GM21737 (cell line): ENCODE measurements around the gene AP1S3.
"Not testable (repeated sequence)": the region's sequence is repeated elsewhere in the genome, so short reads cannot be mapped to it uniquely, and the experiment has no call there.

Experiments
- ATAC-seq: cut with Tn5 transposase; IDR thresholded peaks from one replicate; pipeline ENCODE4 v1.9.1; 2021; ENCODE audit warnings: mild to moderate bottlenecking, moderate library complexity; ENCODE audit not compliant: unreplicated experiment

Gene AP1S3

GRCh38 chr2:223837287-223838061 is at the start of gene AP1S3:
AP1S3 (minus strand) TSS chr2:223837582; CDS start chr2:223837450, 132 bp downstream.
- peak; percentile 54 for ATAC-seq

- no peak for ATAC-seq
Observed at GRCh38 chr2:223887127-223887526, 49.7 kb upstream of the AP1S3 start.

- ATAC-seq, result no peak
Observed at GRCh38 chr2:223886726-223887125, 49.3 kb upstream of the AP1S3 start.

GRCh38 chr2:223884399-223884798 is 47.0 kb upstream of the AP1S3 start:
- ATAC-seq, result peak; percentile 72

DNA sequence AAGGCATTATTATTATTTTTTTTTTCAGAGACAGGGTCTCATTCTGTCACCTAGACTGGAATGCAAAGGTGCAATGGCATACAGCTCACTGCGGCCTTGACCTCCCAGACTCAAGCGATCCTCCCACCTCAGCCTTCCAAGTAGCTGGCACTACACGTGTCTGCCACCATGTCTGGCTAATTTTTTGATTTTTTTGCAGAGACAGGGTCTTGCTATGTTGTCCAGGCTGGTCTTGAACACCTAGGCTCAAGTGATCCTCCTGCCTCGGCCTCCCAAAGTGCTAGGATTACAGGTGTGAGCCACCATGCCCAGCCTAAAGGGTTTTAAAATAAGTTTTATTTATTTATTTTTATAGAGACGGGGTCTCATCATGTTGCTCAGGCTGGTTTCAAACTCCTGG is 45.3 kb upstream of the AP1S3 start:
- ATAC-seq, result no peak

- ATAC-seq, result no peak
Observed at GRCh38 chr2:223880796-223881195, 43.4 kb upstream of the AP1S3 start.

DNA sequence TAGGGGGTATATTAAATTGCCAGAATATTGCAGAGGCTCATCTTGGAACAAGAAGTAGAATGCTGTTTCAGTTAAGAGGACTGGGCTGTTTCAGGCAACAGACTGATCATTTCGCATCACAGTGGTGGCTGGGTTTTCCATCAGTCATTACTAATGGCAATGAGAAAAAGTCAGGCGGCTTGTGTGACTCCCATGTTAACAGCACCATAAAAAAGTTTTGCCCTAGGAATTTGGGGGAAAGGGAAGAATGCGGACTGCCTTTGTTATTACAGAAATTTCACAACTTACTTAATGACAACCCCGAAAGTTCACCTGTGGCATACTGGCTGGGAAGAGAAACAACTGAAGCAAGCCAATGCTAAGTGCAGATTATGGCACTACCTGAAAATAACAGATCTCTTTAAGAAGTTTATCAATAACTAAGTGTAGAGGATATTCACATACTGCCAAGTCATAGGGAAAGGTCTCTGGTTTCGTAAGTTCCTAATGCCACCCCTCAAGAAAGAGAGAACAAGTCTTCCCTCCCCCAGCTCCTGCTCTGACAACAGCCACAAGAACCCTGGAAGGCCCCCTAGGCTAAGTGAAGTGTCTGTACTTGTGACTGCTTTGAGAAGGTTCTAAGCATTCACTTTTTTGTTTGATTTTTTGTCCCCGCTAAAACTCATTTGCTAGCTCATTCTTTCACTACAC is 40.5 kb upstream of the AP1S3 start:
- ATAC-seq, result peak; percentile 70

GRCh38 chr2:223873672-223874071 is 36.3 kb upstream of the AP1S3 start:
- ATAC-seq, result no peak

DNA sequence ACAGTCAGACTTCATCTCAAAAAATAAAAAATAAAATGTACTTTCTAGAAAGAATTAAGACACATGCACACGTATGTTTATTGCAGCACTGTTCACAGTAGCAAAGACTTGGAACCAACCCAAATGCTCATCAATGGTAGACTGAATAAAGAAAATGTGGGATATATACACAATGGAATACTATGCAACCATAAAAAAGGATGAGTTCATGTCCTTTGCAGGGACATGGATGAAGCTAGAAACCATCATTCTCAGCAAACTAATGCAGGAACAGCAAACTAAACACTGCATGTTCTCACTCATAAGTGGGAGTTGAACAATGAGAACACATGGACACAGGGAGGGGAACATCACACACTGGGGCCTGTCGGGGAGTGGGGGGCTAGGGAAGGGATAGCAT is 35.4 kb upstream of the AP1S3 start:
- not testable (repeated sequence) for ATAC-seq

DNA sequence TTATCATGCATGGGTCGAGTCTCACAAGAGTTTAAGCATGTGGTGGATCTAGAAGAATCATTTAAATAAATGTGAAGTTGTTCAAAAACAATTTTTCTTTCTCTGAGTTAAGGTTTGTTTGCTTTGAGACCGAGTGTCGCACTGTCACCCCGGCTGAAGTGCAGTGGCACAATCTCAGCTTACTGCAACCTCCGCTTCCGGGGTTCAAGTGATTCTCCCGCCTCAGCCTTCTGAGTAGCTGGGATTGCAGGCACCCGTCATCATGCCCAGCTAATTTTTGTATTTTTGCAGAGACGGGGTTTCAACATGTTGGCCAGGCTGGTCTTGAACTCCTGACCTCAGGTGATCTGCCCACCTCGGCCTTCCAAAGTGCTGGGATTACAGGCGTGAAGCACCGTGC is 34.3 kb upstream of the AP1S3 start:
- not testable (repeated sequence) for ATAC-seq

DNA sequence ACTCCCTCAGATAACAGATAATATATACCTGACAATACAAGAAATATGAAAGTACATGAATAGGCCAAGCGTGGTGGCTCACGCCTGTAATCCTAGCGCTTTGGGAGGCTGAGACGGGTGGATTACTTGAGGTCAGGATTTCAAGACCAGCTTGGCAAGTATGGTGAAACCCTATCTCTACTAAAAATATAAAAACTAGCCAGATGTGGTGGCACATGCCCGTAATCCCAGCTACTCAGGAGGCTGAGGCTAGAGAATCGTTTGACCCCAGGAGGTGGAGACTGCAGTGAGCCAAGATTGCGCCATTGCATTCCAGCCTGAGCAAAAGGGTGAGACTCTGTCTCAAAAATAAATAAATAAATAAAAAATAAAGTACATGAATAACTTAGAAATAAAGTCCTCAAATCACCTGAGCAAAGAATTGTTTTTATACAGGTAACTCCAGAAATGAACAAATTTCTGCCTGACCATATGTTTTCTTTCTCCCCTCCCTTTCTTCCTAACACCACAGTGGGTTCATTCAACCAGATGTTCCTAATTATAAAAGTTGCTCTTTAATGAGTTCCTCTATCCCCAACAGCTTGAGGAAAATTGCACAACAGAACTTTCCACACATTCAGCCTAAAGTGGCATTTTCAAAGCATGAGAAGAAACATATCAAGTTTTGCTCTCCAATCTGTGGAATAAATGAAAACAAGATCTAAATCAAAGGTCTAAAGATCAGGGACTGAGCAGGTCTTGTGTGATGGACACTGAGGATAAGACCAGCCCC is 33.6 kb upstream of the AP1S3 start:
- no peak for ATAC-seq

GRCh38 chr2:223868005-223868404 is 30.6 kb upstream of the AP1S3 start:
- peak; percentile 56 for ATAC-seq

DNA sequence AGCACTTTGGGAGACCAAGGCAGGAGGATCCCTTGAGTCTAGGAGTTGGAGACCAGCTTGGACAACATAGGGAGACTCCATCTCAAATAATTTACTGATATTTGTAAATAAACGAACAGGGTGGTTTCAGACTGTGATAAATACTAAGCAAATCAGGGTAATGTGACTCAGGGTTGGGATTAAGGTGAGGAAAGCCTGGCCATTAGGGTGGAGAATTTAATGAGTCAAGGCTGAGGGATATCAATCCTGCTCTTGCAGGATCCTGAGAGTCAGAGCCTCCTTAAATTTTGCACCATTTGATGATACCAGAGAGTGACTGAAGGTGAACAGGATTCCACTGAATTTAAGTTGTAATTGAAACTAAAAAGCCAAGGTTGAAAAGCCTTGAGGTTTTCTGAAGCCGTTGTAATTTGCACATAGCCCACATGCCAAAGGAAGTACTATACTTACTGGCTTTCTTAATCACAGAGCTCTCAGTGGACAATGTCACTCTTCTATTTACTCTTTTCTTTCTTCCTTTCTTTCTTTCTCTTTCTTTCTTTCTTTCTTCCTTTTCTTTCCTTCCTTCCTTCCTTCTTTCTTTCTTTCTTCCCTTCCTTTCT is 28.6 kb upstream of the AP1S3 start:
- ATAC-seq, result no peak

DNA sequence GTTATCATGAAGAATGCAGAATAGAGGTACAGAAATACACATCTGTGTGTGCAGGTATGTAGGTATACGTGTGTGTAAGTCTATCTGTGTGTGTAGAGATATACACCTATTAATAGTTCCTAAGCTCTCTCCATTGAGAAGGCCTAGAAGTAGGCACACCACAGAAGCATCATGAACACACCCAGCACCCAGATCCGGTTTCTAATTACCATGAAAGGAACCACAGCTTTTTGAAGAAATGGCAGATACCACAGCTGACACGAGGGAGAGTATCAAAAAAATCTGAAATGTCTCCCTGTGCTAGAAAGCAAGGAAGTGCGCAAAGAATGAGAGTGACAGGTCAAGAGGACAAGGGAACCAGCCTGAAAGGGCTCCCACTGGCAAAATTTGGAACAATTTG is 27.7 kb upstream of the AP1S3 start:
- no peak for ATAC-seq

DNA sequence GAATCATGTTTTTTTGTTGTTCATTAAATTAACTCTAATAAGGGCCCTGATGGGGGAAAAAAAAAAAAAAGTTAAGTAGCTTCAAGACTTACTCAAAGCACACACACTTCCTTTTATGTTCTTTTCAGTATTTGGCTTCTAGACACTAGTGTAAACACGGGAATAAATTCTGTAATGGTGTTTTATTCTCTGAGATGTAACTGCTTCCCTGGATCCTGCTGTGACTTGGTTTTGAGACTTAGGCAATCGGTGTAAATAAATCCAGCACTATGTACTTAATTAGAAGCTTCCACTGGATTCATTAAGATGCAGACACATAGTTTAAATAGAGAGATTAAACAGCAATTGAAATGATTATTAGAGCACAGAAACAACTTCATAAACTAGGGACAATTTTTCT is 26.1 kb upstream of the AP1S3 start:
- no peak for ATAC-seq

GRCh38 chr2:223860809-223861738 is 23.7 kb upstream of the AP1S3 start:
- ATAC-seq, result no peak

DNA sequence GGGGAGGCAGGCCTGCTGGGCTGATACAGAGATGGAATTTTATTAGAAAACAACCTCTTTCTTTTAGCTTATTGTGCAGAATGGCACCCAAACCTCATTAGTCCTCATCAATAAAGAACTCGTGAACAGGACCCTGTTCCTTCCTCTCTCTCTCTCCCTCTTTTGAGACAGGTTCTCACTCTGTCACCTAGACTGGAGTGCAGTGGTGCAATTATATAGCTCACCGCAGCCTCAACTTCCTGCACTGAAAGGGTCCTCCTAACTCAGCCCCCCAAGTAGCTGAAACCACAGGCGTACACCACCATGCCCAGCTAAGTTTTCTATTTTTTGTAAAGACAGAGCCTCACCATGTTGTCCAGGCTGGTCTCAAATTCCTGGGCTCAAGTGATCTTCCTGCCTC is 21.7 kb upstream of the AP1S3 start:
- ATAC-seq, result no peak

GRCh38 chr2:223856584-223856983 is 19.2 kb upstream of the AP1S3 start:
- no peak for ATAC-seq

DNA sequence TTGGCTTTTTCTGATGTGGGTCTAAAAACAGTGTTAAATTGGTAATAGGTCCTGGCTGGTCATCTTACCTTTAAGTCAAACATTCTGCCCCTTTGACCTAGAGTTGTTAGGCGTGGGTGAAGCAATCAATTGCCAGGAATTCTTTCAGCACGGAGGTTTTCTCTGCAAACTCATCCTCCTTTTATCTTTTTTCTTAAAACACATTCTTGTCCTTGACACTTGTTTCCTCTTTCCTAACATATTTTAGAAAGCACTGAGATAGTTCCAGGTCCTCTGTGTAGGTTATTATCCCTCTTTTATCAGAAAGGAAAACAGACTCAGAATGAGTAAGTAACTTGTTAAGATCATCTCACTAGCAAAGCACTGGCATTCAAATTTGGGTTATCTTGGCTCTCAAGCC is 18.6 kb upstream of the AP1S3 start:
- ATAC-seq, result no peak

GRCh38 chr2:223855426-223855825 is 18.0 kb upstream of the AP1S3 start:
- no peak for ATAC-seq
